GM19035 (cell line): ENCODE measurements around the gene STATH.
A peak's percentile ranks its signal among the peaks of the same experiment; 100 is the strongest.
"Not testable (repeated sequence)": the region's sequence is repeated elsewhere in the genome, so short reads cannot be mapped to it uniquely, and the experiment has no call there.

Experiments
- ATAC-seq: cut with Tn5 transposase; IDR thresholded peaks from one replicate; pipeline ENCODE4 v1.9.1; 2021; ENCODE audit not compliant: unreplicated experiment

Gene STATH, protein sequence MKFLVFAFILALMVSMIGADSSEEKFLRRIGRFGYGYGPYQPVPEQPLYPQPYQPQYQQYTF

DNA sequence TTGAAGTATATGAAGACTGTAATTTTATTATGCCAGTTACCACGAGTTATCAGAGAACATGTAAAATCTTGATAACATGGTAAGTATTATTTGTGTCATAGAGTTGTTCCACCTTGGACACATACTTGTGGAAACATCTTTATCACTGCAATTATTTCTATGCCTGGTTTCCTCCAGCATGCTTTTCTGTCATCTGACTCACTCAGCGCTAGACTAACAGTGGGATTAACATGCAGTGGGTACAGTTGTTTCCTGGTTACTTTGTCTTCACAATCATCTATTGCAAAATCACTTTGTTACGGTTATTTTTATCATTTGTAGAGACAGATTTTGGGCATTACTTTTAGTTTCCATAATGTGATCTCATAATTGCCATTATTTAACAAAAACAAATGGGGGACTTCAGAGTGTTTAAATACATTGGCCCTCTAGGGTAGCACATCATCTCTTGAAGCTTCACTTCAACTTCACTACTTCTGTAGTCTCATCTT lies at the start of gene STATH:
Gene STATH (plus strand): TSS at position 441 of the 491 bp plus-strand sequence. CDS start 2,472 bp downstream, outside the sequence.
- ATAC-seq, result no peak

DNA sequence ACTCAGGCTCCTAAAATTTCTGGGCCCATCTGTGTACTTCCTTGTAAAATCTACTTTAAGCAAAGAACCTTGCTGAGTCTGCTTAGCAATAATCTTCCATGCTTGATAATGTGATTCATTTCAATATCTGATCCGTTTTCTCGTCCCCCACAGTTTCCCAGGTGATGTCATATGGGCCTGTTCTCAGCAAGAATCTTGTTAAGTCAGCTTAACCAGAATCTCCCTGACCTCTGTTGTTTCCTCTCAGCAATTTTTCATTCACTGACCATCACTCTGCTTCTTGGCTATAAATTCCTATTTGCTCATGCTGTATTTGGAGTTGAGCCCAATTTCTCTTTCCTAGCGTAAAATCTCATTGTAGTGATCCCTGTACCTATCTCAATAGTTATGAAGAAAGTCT lies 44.2 kb upstream of the STATH start:
- no peak for ATAC-seq

DNA sequence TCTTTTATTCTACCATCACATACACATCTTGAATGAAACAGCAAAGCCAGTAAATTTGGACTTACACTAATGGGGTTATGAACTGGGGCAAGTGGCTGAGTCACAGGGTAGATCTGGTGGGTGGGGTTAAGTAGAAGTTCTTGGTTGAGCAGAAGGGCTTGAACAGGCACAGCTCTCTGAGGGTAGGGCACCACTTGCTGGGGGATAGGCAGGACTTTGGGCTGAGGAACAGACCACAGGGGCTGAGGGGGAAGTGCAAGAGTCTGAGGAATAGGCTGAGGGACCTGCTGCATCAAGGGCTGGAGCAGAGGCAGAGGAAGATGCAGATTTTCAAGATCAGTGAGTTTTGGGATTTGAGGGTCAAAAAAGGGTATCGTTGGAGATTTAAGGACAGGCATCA lies 38.6 kb upstream of the STATH start:
- no peak for ATAC-seq

DNA sequence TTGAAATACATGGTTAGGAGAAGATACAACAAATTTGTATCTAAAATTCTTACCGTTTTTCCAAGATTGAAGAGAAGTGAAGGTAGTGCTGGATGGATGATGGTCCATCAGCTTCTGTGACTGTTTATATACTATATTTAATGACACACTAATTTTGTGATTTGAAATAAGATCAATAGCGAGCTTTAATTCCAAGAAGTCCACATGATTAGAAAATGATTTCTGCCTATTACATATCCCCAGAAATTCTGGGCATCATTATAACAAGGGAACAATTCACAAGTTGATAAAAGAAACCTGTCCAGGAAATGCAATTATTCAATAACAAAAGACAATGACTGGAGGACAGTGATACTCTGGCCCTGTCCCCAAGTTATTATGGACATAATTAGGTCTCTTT lies 30.1 kb upstream of the STATH start, which contains the start of gene CSN2:
Gene CSN2 (minus strand): TSS at position 101 of the 400 bp plus-strand sequence. CDS start 4,733 bp downstream, outside the sequence.
- no peak for ATAC-seq

DNA sequence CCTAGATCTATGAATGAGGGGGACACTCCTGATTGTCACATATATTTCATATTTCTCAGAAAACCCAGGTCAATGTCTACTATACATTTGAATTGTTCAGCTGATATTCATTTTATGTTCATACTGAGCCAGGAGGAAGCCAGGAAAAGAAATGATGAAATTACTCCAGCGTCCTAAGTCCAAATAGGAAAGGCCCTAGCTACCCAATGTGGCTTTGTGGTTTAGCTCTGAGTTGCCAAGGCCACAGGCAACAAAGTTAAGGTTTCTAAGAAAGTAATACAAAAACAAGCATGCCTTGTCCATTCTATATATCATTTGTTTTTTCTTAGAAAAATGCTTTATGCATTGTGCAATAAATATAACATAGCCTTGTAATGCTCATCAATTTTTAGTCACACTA lies 25.7 kb upstream of the STATH start:
- ATAC-seq, result no peak

DNA sequence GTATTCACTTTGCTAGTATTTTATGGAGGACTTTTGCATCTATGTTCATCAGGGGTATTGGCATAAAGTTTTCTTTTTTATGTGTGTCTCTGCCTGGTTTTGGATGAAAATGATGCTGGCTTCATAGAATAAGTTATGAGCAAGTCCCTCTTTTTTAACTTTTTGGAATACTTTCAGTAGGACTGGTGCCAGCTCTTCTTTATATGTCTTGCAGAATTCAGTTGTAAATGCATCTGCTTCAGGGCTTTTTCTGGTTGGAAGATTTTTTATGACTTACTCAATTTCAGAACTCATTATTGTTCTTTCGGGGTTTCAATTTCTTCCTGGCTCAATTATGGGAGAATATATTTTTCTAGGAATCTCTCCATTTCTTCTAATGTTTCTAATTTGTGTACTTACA lies 21.1 kb upstream of the STATH start:
- no peak for ATAC-seq

DNA sequence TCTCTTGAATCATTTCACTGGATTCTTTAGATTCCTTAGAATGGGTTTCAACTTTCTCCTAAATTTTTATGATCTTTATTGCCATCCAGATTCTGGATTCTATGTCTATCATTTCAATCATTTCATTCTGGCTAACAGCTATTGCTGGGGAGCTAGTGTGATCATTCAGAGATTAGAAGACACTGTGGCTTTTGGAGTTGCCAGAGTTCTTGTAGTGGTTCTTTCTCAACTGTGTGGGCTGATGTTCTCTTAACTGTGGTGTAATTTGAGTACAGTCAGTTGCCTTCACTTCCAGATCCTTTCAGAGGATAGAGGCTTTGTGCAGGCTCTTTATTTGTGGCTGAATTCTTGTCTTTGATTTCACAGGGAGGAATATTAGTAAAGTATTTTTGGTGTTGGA lies 18.2 kb upstream of the STATH start:
- no peak for ATAC-seq

DNA sequence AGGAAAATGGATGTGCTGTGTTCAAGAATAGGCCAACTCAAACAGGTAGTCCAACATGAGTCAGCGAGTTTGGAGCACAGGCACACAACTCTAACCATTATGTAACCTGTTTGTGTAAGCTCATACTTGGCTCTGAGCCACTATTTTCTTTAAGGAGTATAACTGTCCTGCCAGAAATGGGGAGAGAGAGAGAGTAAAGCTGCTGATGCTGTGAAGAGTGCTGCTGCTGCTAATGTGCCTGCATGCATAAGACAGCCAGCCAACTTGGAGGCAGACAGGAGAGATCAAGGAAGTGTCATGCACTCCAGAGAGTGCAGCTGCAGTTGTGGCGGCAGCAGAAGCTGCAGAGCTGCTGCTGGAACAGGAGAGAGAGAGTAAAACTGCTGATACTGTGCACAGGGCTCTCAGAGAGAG lies 11.7 kb upstream of the STATH start:
- ATAC-seq, result peak; percentile 52

DNA sequence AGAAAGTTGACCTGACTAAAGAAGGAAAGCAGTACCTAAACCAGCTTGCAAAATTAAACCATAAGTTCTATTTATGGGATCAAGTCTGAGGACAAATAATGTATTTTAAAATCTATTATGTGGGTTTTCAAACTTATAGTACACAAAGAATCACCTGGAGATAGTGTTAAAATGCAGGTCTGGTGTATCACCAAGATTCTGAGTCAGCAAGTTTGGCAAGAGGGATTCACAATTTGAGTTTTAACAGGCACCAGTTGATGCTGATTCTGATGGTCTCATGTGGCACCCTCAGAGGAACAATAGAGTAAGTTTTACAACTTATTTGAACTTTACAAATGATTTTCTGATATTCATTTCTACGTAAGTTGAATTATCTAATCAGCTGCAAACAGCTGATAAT lies 9.1 kb upstream of the STATH start:
- no peak for ATAC-seq

DNA sequence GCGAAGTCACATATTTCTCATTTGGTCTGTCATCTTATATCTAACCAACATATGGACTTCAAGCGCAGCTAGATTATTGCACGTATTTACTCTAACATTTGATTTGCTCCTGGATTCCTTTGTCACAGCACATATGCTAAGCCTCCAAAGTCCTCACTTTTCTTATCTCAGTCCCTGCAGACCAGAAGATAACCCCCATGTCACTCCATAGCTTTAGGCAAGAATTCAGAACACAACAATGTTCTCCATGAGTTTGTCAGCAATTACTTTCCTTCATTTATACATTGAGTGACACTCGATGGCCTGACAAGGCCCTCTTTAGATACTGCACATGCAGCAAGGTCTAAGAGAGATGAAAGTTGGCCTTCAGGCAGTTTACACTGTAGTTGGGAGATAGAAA lies 4.8 kb upstream of the STATH start:
- no peak for ATAC-seq

DNA sequence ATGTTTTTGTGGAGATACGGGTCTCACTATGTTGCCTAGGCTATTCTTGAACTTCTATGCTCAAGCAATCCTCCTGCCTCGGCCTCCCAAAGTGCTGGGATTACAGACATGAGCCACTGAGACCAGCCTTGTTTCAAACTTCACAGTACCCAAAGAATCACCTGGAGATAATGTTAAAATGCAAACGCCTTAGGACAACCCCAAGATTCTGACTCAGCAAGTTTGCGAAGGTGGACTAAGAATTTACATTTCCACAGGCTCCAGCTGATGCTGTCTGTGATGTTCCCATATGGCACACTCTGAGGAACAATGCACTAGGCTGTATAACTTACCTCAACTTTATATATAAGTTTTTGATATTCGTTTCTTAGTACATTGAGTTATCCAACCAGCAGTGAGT lies 984 bp upstream of the STATH start:
- ATAC-seq, result no peak

DNA sequence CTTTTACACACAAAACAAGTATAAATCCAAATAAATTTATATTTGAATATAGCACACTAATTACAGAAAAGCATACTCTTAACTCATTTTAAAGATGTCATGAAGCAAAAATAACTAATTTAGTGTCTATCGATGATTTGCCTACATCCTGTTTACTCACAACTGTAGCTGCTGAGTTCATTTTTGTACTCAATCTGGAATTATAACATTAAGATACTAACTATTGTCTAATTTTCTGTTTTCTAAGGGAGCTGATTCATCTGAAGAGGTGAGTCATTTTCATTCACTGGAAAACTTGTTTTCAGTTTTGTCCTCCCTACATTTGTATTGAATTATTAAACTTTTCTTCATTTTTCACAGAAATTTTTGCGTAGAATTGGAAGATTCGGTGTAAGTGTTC lies 3.7 kb downstream of the STATH start:
- ATAC-seq, result peak; percentile 71

DNA sequence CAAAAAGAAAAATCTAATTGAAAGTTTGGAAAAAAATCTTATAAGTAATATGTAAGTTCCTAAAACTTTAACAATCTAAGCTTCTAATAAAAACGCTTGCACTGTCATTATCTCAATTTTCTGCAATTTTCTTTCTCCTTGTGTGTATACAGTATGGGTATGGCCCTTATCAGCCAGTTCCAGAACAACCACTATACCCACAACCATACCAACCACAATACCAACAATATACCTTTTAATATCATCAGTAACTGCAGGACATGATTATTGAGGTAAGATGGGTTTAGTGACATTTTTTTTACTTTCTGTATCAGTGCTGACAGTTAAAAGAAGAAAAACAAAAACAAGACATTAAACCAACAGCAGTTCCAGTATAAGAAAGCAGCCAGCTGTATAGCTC lies 4.9 kb downstream of the STATH start:
- ATAC-seq, result no peak

DNA sequence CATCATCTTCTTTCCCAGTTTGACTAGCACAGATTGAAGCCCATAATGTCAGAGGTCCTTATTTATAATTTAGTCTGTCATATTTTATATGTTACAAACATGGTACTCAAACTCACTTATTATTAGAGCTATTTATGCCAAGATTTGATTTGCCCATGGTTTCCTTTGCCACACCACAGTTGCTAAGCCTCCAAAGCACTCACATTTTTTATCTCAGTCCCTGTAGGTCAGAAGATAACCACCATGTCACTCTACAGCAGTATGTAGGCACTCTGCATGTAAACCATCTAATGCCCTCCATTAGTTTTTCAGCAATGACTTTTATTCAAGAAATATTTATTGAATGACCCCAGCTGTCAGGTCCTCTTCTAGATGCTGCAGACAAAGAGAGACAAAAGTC lies 6.7 kb downstream of the STATH start:
- no peak for ATAC-seq

DNA sequence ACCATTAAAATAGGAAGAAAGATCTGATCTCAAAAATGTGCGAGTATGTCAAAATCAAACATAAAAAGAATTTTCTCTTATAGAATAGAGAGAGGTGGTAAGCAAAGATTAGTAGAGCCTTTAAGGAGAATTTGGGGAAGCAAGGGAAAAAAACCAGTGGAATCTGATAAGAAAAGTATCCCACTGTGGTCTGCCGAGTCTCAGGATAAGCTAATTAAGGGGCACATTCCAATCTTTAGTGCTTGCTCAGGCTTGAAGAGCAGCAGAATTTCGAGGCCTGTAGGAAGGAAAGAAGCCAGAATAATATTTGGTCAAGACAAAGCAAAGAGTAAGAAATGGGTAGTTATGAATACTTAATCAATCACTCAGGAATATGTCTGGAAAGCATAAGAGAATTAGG lies 13.0 kb downstream of the STATH start:
- ATAC-seq, result no peak

DNA sequence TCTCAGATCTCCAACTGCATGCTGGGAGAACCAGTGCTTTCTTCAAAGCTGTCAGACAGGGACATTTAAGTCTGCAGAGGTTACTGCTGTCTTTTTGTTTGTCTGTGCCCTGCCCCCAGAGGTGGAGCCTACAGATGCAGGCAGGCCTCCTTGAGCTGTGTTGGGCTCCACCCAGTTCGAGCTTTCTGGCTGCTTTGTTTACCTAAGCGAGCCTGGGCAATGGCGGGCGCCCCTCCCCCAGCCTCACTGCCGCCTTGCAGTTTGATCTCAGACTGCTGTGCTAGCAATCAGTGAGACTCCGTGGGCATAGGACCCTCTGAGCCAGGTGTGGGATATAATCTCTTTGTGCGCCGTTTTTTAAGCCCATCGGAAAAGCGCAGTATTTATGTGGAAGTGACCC lies 23.2 kb downstream of the STATH start:
- not testable (repeated sequence) for ATAC-seq

DNA sequence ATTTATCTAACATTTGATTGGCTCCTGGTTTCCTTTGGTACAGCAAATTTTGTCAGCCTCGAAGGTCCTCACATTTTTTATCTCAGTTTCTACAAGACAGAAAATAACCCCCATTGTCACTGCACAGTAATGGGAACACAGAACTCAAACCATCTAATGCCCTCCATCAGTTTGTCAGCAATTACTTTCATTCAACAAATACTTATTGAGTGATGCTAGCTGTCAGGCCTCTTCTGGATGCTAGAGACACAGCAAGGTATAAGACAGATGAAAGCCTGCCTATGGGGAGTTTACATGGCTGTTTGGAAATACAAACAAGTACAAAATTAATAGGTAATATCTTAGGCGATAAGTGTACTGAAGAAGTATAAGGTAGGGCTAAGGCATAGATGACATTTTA lies 27.5 kb downstream of the STATH start:
- ATAC-seq, result no peak

DNA sequence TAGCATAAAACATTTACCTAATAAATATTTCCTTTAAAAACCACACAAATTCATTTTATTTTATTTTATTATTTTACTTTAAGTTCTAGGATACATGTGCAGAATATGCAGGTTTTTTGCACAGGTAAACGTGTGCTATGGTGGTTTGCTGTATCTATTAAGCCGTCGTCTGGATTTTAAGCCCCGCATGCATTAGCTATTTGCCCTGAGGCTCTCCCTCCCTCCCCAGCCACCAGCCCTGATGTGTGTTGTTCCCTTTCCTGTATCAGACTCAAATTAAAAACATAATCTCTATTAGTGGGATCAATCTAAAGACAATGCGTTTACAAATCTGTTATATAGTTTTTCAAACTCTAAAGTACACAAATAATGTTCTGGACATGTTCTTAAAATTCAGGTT lies 31.2 kb downstream of the STATH start:
- ATAC-seq, result no peak

DNA sequence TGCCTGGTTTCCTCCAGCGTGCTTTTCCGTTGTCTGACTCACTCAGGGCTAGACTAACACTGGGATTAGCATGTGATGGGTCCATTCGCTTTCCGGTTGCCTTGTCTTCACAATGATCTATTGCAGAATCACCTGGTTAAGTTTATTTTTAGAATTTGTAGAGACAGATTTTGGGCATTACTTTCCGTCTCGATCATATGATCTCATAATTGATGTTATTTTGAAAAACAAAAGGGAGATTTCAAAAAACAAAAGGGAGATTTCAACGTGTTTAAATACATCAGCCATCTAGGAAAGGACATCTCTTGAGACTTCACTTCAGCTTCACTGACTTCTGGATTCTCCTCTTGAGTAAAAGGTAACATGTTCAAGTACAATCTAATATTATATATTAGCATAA lies 32.4 kb downstream of the STATH start, which contains the start of gene HTN3:
Gene HTN3 (plus strand): TSS at position 301 of the 400 bp plus-strand sequence. CDS start 2,282 bp downstream, outside the sequence.
- not testable (repeated sequence) for ATAC-seq

DNA sequence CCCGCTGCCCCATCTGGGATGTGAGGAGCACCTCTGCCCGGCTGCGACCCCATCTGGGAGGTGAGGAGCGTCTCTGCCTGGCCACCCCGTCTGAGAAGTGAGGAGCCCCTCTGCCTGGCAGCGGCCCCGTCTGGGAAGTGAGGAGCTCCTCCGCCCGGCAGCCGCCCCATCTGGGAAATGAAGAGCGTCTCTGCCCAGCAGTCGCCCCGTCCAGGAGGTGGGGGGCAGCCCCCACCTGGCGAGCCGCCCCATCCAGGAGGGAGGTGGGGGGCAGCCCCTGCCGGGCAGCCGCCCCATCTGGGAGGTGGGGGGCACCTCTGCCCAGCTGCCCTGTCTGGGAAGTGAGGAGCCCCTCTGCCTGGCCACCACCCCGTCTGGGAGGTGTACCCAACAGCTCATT lies 41.8 kb downstream of the STATH start:
- ATAC-seq, result not testable (repeated sequence)

DNA sequence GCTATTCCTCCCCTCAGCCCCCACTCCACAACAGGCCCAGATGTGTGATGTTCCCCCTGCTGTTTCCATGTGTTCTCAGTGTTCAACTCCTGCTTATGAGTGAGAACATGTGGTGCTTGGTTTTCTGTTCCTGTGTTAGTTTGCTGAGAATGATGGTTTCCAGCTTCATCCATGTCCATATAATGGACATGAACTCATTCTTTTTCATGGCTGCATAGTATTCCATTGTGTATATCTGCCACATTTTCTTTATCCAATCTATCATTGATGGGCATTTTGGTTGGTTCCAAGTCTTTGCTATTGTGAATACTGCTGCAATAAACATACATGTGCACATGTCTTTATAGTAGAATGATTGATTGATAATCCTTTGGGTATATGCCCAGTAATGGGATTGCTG lies 44.2 kb downstream of the STATH start:
- not testable (repeated sequence) for ATAC-seq

DNA sequence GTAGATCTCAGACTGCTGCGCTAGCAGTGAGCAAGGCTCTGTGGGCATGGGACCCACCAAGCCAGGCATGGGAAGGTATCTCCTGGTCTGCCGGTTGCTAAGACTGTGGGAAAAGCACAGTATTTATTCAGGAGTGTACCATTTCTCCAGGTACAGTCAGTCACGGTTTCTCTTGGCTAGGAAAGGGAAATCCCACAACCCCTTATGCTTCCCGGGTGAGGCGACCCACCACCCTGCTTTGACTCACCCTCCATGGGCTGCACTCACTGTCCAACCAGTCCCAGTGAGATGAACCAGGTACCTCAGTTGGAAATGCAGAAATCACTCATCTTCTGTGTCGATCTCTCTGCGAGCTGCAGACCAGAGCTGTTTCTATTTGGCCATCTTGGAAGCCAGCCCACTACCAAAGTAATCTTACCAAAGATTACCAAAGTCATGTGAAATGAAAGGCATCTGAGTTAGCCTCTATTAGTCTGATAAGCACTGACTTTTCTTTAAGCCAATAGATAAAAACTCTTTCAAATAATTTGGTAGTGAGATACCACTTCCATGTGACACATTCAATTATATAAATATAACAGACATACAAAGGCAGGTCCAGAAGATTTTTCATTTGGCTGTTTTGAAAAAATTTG lies 46.0 kb downstream of the STATH start:
- no peak for ATAC-seq

DNA sequence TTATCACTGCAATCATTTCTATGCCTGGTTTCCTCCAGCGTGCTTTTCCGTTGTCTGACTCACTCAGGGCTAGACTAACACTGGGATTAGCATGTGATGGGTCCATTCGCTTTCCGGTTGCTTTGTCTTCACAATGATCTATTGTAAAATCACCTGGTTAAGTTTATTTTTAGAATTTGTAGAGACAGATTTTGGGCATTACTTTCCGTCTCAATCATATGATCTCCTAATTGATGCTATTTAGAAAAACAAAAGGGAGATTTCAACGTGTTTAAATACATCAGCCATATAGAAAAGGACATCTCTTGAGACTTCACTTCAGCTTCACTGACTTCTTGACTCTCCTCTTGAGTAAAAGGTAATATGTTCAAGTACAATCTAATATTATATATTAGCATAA lies 54.4 kb downstream of the STATH start, which contains the start of gene HTN1:
Gene HTN1 (plus strand): TSS at position 301 of the 400 bp plus-strand sequence. CDS start 2,639 bp downstream, outside the sequence.
- ATAC-seq, result not testable (repeated sequence)
